IPS-20b (cell line): ENCODE results near the gene SPDYE3.
"Not testable (repeated sequence)": the region's sequence is repeated elsewhere in the genome, so short reads cannot be mapped to it uniquely, and the experiment has no call there.

Source experiments
- H3K27ac ChIP-seq: one replicate; pipeline ENCODE4 v1.5.1; 2013; ENCODE audit warnings: low read length
- H3K27me3 ChIP-seq: 2 replicates; pipeline ENCODE4 v1.6.1; 2013; ENCODE audit warnings: mild to moderate bottlenecking, low read length, inconsistent platforms; ENCODE audit not compliant: insufficient read depth
- H3K36me3 ChIP-seq: 2 replicates; pipeline ENCODE4 v1.6.1; 2013; ENCODE audit warnings: low read depth, mild to moderate bottlenecking, inconsistent platforms, low read length, moderate library complexity; ENCODE audit not compliant: insufficient read depth
- H3K4me1 ChIP-seq: 2 replicates; pipeline ENCODE4 v1.6.1; 2013; ENCODE audit warnings: mild to moderate bottlenecking, control low read depth, inconsistent platforms, low read length, moderate library complexity; ENCODE audit not compliant: insufficient read depth
- H3K4me3 ChIP-seq: 2 replicates; pipeline ENCODE4 v1.5.1; 2013; ENCODE audit warnings: mild to moderate bottlenecking, low read length, inconsistent platforms
- H3K9ac ChIP-seq: 2 replicates; pipeline ENCODE4 v1.6.1; 2013; ENCODE audit warnings: low read depth, mild to moderate bottlenecking, inconsistent platforms, low read length, moderate library complexity
- H3K9me3 ChIP-seq: 2 replicates; pipeline ENCODE4 v1.6.1; 2013; ENCODE audit warnings: mild to moderate bottlenecking, low read depth, low read length, inconsistent platforms; ENCODE audit not compliant: insufficient read depth

Gene SPDYE3

DNA sequence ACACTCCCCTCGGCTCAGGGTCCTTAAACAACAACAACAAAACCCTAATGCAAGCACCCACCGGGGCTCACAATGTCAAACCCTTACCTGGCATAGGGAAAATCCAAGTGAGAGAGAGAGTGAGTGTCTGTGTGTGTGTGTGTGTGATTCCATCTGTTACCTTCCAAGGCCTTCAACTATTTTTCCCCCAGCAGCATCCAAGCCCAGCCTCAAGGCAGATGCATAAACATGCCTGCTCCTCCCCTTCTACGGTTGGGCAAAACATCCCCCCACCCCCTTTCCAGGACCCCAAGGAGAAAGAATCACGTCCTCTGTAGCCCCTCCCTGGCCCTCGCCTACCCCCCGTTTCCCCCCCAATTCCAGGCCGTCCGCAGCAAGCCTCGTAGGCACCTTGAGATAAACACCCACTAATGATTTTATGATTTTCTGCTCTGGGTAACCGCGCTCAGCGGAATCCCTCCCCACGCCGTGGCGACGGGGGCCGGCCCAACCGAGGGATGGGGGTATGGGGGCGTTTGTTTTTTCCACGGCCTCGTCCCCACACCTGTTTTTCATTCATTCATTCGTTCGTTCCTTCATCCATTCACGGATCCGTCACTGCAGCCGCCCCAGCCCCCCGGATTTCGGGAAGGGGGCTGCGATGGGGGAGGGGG is 36.4 kb upstream of the SPDYE3 start:
- not testable (repeated sequence) for H3K27ac ChIP-seq, H3K27me3 ChIP-seq, H3K36me3 ChIP-seq, H3K9me3 ChIP-seq, H3K4me1 ChIP-seq
- H3K9ac ChIP-seq = peak overlapping the region; percentile 65; the same call in 1 of the 2 replicates
- peak overlapping the region; percentile 77 for H3K4me3 ChIP-seq

DNA sequence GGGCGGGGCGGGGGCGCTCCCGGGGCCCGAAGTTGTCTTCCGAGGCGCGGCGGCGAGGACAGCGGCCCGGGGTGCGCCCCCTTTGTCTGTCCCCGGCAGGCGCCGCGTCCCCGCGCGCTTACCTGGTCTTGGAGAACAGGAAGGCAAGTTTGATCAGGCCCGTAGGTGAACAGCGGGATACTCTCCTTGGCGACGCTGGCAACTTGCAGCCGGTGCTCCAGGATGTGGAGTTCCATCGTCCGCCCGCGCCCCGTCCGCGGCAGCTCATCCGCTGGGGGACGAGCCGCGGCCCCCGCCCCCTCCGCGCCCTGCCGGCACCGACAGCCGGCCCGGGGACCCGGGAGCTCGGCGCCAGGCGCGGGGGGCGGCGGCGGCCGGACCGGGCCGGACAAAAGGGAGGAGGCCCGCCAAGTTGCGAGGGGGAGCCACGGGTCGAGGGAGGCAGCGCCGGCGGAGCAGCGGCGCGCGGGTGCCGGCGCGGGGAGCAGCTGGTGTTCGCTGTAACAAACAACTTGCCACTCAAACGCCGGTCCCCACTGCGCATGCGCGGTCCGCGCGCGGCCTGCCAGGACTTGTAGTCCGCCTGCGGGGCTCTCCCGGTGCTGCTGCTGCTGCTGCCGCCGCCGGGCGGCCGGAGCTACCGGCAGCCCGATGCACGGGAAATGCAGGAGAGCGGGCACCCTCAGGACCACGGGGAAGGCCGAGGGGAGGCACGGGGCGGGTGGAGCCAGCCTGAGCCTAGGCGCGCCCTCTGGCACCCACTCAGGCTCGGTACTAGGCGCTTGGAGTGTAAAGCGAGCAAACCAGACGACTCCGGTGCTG is 35.6 kb upstream of the SPDYE3 start:
- Histone ChIP-seq H3K9ac (peak overlapping the region; percentile 61; the same call in 1 of the 2 replicates), H3K9me3 (no peaks in the 10 kb centered on the region), H3K4me3 (peak overlapping the region; percentile 69), H3K27me3 (no peaks in the 10 kb centered on the region; the same call in 1 of the 2 replicates), H3K36me3 (no peaks in the 10 kb centered on the region), H3K27ac (no peak overlapping the region), H3K4me1 (no peaks in the 10 kb centered on the region; the same call in 1 of the 2 replicates)

DNA sequence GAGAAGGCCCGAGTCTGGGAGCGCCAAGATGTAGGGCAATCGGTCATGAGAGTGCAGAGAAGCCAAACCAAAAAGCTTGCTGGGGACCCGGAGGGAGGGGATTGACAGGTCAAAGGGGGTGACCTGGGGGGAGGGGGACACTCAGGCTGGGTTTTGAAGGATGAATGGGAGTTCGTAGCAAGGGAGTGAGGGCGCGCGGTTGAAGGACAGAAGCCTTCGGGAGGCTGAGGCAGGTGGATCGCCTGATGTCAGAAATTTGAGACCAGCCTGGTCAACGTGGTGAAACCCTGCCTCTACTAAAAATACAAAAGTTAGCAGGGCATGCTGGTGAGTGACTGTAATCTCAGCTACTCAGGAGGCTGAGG is 35.0 kb upstream of the SPDYE3 start:
- H3K27ac ChIP-seq, H3K27me3 ChIP-seq, H3K4me1 ChIP-seq, H3K36me3 ChIP-seq, H3K9me3 ChIP-seq: not testable (repeated sequence)
- Histone ChIP-seq H3K9ac (peak overlapping the region; percentile 61; the same call in 1 of the 2 replicates), H3K4me3 (peak overlapping the region; percentile 69)

DNA sequence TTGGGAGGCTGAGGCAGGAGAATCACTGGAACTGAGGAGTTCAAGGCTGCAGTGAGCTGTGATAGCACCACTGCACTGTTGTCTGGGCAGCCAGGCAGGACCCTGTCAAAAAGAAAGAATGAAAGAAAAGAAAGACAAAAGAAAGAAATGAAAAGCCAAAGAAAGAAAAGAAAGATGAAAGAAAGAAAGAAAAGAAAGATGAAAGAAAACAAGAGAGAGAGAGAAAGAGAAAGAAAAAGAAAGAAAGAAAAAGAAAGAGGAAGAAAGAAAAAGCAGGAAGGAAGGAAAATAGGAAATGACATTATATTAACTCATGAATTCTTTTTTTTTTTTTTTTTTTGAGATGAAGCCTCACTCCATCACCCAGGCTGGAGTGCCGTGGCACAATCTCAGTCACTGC is 32.4 kb upstream of the SPDYE3 start:
- Histone ChIP-seq H3K27ac (no peak overlapping the region), H3K4me3 (no peak overlapping the region), H3K9me3 (no peaks in the 10 kb centered on the region), H3K27me3 (no peaks in the 10 kb centered on the region; the same call in 1 of the 2 replicates), H3K36me3 (no peaks in the 10 kb centered on the region), H3K4me1 (no peaks in the 10 kb centered on the region; the same call in 1 of the 2 replicates), H3K9ac (no peak overlapping the region)

DNA sequence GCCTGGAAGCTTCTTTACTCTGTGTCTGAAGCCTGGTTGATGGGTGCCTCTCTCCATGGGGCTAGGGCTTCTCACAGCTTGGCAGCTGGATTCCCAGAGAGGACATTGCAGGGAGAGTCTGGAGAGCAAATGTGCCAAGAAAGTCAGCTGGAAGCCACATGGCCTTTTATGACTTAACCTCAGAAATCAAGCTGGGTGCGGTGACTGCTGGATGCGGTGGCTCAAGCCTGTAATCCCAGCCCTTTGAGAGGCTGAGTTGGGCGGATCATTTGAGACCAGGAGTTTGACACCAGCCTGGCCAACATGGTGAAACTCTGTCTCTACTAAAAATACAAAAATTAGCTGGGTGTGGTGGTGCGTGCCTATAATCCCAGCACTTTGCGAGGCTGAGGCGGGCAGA is 31.4 kb upstream of the SPDYE3 start:
- H3K27me3 ChIP-seq, H3K4me3 ChIP-seq, H3K4me1 ChIP-seq, H3K9me3 ChIP-seq, H3K27ac ChIP-seq, H3K36me3 ChIP-seq, H3K9ac ChIP-seq: not testable (repeated sequence)

DNA sequence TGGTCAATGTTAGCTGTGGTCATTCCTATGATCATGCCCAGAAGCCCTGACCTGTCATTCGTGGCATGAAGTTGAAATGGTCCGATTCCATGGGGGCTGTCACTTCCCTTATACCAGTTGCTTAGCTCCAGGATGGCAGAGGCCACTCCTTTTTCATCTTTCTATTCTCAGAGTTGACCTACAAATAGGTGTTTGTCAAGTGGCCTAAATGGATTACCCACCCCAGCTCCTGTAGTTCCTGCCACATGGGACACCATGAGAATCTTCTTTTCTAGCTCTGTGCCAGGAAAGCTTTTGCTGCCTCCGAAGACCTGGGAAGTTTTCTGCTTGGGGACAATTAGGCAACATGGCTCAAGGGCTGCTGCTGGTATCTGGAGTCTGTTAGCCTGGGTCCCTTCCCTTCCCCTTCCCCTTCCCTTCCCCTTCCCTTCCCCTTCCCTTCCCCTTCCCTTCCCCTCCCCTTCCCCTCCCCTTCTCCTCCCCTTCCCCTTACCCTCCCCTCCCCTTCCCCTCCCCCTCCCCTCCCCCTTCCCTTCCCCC is 25.4 kb upstream of the SPDYE3 start:
- H3K36me3 ChIP-seq, H3K9ac ChIP-seq, H3K4me3 ChIP-seq, H3K27ac ChIP-seq, H3K9me3 ChIP-seq, H3K4me1 ChIP-seq, H3K27me3 ChIP-seq: not testable (repeated sequence)

DNA sequence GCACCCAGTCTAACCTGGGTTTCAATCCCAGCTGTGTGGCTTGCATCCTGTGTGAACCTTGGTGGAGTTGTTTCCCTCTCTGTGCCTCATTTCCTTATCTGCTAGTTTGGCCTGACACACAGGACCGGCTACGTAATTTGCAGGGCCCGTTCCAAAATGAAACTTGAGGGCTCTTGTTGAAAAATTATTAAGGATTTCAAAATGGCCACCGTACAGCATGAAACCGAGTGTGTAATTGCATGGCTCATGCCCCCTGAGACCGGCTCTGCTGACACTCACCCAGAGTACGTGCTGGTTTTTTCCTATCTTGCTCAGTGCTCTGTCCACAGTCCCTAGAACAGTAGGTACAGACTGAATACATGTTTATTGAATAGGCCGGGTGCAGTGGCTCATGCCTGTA is 24.4 kb upstream of the SPDYE3 start:
- not testable (repeated sequence) for H3K4me1 ChIP-seq, H3K36me3 ChIP-seq, H3K27ac ChIP-seq, H3K9me3 ChIP-seq, H3K4me3 ChIP-seq, H3K27me3 ChIP-seq, H3K9ac ChIP-seq

DNA sequence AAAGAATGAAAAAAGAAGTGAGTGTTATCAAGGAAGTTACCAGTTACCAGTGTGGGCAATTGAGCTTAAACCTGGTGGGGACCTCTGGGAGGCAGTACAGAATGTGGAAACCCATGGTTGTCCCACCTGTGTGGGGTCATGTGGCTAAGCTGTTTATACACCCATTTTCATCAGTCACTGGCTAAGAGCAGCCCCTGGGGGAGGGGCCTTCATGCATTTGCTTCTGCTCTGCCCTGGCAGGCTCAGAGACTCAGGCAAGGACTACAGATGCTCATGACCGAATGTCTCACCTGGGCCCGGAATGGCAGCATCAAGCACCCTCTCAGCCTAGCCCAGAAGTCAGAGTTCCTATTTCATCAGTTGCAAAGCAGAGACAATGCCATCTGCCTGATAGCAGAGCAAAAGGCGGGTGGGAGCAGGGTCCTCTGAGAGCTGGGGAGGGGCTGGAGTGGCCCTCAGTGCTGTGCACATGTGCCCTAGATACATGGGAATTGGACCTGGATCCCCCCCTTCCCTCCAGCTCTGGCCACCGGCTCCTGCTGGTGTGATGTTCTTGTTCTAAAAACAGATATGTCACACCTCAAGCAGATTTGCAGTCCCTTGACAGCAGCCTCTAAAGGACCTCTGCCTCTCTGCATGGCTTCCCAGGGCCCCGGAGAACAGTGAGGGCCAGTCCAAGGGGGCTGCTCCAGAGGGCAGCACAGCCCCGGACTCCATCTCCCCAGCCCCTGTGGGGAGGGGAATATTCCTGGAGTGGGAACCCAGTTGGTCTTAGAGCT is 20.1 kb upstream of the SPDYE3 start:
- H3K27ac ChIP-seq, H3K4me1 ChIP-seq, H3K9ac ChIP-seq, H3K4me3 ChIP-seq, H3K36me3 ChIP-seq, H3K27me3 ChIP-seq, H3K9me3 ChIP-seq: not testable (repeated sequence)

DNA sequence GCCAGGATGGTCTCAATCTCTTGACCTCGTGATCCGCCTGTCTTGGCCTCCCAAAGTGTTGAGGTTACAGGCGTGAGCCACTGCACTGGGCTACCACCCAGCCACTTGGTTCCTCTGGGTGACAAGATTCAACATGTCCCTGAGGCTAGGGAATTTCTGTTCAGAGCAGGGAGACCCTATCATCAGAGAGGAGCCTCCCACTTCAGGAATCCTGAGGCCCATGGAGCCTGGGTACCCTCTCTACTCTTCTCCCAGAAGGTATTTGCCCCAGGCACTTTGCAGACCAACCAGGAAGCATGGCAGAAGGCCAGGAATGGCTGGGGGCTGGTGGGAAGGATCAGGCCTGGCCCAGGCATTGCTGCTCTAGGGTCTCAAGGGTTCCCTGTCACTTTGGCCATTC is 19.2 kb upstream of the SPDYE3 start:
- H3K4me1 ChIP-seq, H3K4me3 ChIP-seq, H3K27me3 ChIP-seq, H3K36me3 ChIP-seq, H3K9ac ChIP-seq, H3K9me3 ChIP-seq, H3K27ac ChIP-seq: not testable (repeated sequence)

DNA sequence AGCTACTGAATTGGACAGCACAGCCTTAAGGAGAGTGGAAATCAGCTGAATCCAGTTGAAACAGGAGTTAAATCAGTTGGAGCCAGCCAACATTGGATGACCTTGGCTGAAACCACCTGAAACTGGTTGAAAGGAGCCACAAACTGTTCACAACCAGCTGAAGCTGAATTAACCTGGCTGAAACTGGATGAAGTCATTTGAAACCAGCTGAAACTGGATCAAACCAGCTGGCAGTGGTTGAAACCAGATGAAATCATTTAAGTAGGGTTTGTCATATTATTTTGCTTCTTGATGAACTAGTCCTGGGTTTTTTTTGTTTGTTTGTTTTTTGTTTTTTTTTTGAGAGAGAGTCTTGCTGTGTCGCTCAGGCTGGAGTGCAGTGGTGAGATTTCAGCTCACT is 15.3 kb upstream of the SPDYE3 start:
- H3K27ac ChIP-seq, H3K9ac ChIP-seq, H3K4me3 ChIP-seq, H3K27me3 ChIP-seq, H3K9me3 ChIP-seq, H3K4me1 ChIP-seq, H3K36me3 ChIP-seq: not testable (repeated sequence)

DNA sequence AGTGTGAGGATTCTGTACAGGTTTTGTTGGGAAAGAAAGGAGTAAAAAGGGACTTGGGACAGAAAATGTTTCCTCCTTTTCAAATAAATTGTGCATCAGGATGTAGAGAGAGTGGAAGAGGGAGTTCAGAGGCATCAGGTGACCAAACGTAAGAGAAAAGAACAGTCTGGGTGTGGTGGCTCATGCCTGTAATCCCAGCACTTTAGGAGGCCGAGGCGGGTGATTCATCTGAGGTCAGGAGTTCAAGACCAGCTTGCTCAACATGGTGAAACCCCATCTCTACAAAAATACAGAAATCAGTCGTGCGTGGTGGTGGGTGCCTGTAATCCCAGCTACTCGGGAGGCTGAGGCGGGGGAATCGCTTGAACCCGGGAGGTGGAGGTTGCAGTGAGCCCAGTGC is 12.2 kb upstream of the SPDYE3 start:
- H3K9me3 ChIP-seq, H3K36me3 ChIP-seq, H3K9ac ChIP-seq, H3K27ac ChIP-seq, H3K27me3 ChIP-seq, H3K4me1 ChIP-seq, H3K4me3 ChIP-seq: not testable (repeated sequence)
